GM21717 (cell line): ENCODE measurements around the gene TSGA10.
"Not testable (repeated sequence)": the region's sequence is repeated elsewhere in the genome, so short reads cannot be mapped to it uniquely, and the experiment has no call there.

Experiments
- ATAC-seq: cut with Tn5 transposase; IDR thresholded peaks from one replicate; pipeline ENCODE4 v1.9.1; 2021; ENCODE audit warnings: mild to moderate bottlenecking, moderate library complexity; ENCODE audit not compliant: unreplicated experiment

TSGA10 gene

GRCh38 chr2:99156891-99157290, 2.1 kb upstream of the TSGA10 start:
- ATAC-seq: no peak

GRCh38 chr2:99153921-99154604, 679 bp downstream of the TSGA10 start:
- ATAC-seq: no peak

GRCh38 chr2:99152199-99152895, 2.4 kb downstream of the TSGA10 start:
- ATAC-seq: no peak

- no peak for ATAC-seq
Observed at GRCh38 chr2:99150706-99151105, 4.0 kb downstream of the TSGA10 start.

GRCh38 chr2:99141110-99142108, 13.3 kb downstream of the TSGA10 start, which contains the start of gene C2orf15:
Gene C2orf15, plus strand, starts transcription at chr2:99141707. Its CDS starts 8,852 bp downstream, at chr2:99150559.
- ATAC-seq: peak; percentile 88

- ATAC-seq: peak; percentile 36
Observed at GRCh38 chr2:99140860-99141109, 14.0 kb downstream of the TSGA10 start.

- ATAC-seq: no peak
Observed at GRCh38 chr2:99140056-99140859, 14.5 kb downstream of the TSGA10 start.

- ATAC-seq: no peak
Observed at GRCh38 chr2:99139003-99139402, 15.7 kb downstream of the TSGA10 start.

GRCh38 chr2:99135044-99135556, 19.6 kb downstream of the TSGA10 start:
- not testable (repeated sequence) for ATAC-seq

- no peak for ATAC-seq
Observed at GRCh38 chr2:99127981-99128380, 26.8 kb downstream of the TSGA10 start.

- no peak for ATAC-seq
Observed at GRCh38 chr2:99112617-99113016, 42.1 kb downstream of the TSGA10 start.

GRCh38 chr2:99111945-99112344, 42.8 kb downstream of the TSGA10 start:
- ATAC-seq: no peak

- ATAC-seq: no peak
Observed at GRCh38 chr2:99111236-99111635, 43.5 kb downstream of the TSGA10 start.

- ATAC-seq: no peak
Observed at GRCh38 chr2:99106913-99107312, 47.8 kb downstream of the TSGA10 start.

- ATAC-seq: no peak
Observed at GRCh38 chr2:99104006-99104405, 50.7 kb downstream of the TSGA10 start.

GRCh38 chr2:99101697-99102096, 53.0 kb downstream of the TSGA10 start:
- no peak for ATAC-seq

- ATAC-seq: no peak
Observed at GRCh38 chr2:99096728-99097127, 58.0 kb downstream of the TSGA10 start.

GRCh38 chr2:99088017-99088416, 66.7 kb downstream of the TSGA10 start:
- peak; percentile 62 for ATAC-seq

- no peak for ATAC-seq
Observed at GRCh38 chr2:99086385-99086784, 68.4 kb downstream of the TSGA10 start.

GRCh38 chr2:99085421-99085820, 69.3 kb downstream of the TSGA10 start:
- no peak for ATAC-seq
